Mucosa of descending colon (tissue), 3 donors: Measurements from ENCODE around the gene SLC25A48. TPM values are rescaled to one million over a fixed set of nuclear protein-coding genes. Genes with fewer than 3 reads are reported as not detected.

Experiments
- ATAC-seq: fragments of 200-7000 bp; cut with Tn5 transposase; one replicate; pipeline ENCODE4 v1.9.1; 2020; ENCODE audit warnings: mild to moderate bottlenecking, moderate library complexity
- DNase-seq, 3 donors: peaks; one replicate each; pipeline ENCODE4 v3.0.0-alpha.2; 2020
- H3K36me3 ChIP-seq: fragments of 200-600 bp; one replicate; pipeline ENCODE4 v1.8.0; 2021; ENCODE audit warnings: low read depth, mild to moderate bottlenecking
- H3K4me1 ChIP-seq: fragments of 200-600 bp; one replicate; pipeline ENCODE4 v1.8.0; 2021; ENCODE audit warnings: low read depth, mild to moderate bottlenecking
- H3K4me3 ChIP-seq: fragments of 200-600 bp; one replicate; pipeline ENCODE4 v1.8.0; 2021; ENCODE audit warnings: mild to moderate bottlenecking
- H3K9me3 ChIP-seq: fragments of 200-600 bp; one replicate; pipeline ENCODE4 v1.8.0; 2021; ENCODE audit warnings: mild to moderate bottlenecking
- CTCF ChIP-seq: fragments of 200-600 bp; IDR thresholded peaks from one replicate; pipeline ENCODE4 v1.8.0; 2022; ENCODE audit warnings: antibody characterized with exemption, mild to moderate bottlenecking
- intact Hi-C, 2 donors: fragments of 100-400 bp; cut with DNase I in 1 of 2; cut with micrococcal nuclease in 1 of 2; formaldehyde crosslinking; loops; one replicate each; pipeline versions ENCODE4 v1.11.0 to v1.11.1; 2022; cut with DNase I, micrococcal nuclease
- total RNA-seq, 3 donors: library from RNA; stranded (reverse); fragmentation: NEBNext Ultra II Directional in 2 of 3; extraction: Animal tissue kit (Norgen Biotek cat#: 25700) in 2 of 3; gene quantifications; one replicate each; pipeline versions ENCODE4 v1.2.1 to v1.2.4, GENCODE V29; 2021 to 2023
- donor health status: DM: no; HTN: no; CAD: no; lungs with moderate emphysema.
- donor health status: DM: no; HTN: no; CAD: no.
- donor health status: DM: no; HTN: yes; CAD: no.

SLC25A48 gene
- total RNA-seq, 3 donors from 2014 or later, result 2.2 to 4.5 (median 3.3) TPM

DNA sequence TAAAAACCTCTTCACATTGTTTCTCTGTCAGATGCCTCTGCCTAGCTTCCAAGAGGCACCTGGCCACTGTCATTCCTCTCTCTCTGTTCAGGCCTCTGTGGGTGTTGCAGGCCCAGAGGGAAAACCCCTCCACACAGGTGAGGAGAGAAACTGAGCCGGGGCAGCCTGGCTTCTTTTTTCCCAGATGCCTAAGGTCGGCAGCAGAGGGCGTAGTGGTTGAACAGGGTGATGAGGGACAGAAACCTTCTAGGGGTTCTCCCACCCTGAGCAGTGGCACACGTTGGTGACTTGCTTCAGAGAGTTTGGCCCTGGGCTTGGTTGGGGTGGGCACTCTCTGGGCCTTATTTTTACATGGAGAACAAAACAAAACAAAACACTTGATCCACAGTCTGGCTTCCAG is 49.0 kb downstream of the SLC25A48 start:
- Histone ChIP-seq H3K36me3 (no peaks in the 10 kb centered on the region), H3K9me3 (no peaks in the 10 kb centered on the region), H3K4me1 (no peaks in the 10 kb centered on the region), H3K4me3 (no peak overlapping the region)
- ATAC-seq (no peak), DNase-seq (no peak)
- no peak for TF ChIP-seq CTCF
- intact Hi-C loops, result loop anchor here in 1 of 2 donors (10.0 kb wide), 1 partner anchor 181 kb away; no protein-coding TSS in a partner anchor

- intact Hi-C loops, result loop anchor here (5.0 to 10.0 kb wide), 3 partner anchors 177 to 327 kb away; no protein-coding TSS in a partner anchor
Measured at GRCh38 chr5:135885031-135885430, 50.6 kb downstream of the SLC25A48 start.

GRCh38 chr5:135886136-135886535 is 51.7 kb downstream of the SLC25A48 start:
- no peaks in the 10 kb centered on the region for H3K4me1 ChIP-seq
- H3K4me3 ChIP-seq, result no peak overlapping the region
- ATAC-seq, result no peak
- no peaks in the 10 kb centered on the region for H3K9me3 ChIP-seq
- no peak for TF ChIP-seq CTCF
- no peaks in the 10 kb centered on the region for H3K36me3 ChIP-seq
- no peak for DNase-seq
- intact Hi-C loops, result loop anchor here (5.0 to 10.0 kb wide), 3 partner anchors 176 to 326 kb away; no protein-coding TSS in a partner anchor

More at GRCh38 chr5:135885031-135885430, 50.6 kb downstream of the SLC25A48 start:
- Histone ChIP-seq H3K36me3 (no peaks in the 10 kb centered on the region), H3K4me1 (no peaks in the 10 kb centered on the region), H3K4me3 (no peak overlapping the region), H3K9me3 (no peaks in the 10 kb centered on the region)
- ATAC-seq (no peak), DNase-seq (no peak)
- no peak for TF ChIP-seq CTCF

DNA sequence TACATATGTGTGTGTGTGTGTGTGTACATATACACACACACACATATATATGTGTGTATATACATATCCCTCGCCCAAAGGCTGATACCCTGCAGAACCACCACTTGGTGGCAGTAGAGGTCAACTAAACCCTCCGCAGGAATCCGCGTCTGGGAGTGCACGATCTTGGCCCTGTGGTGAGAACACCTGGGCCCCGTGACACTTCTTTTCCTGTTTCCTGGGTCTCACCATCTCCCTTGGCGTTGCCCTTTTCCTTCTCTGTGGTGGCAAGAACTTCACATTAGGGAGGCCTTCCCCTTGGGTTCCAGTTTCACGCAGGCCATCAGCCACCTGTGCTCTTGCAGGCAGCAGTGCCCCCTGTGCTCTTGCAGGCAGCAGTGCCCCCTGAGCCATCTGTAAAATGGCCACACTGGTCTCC is 53.0 kb downstream of the SLC25A48 start:
- peak; percentile 69 for TF ChIP-seq CTCF
- no peaks in the 10 kb centered on the region for H3K9me3 ChIP-seq
- intact Hi-C loops, result loop anchor here (1.0 to 10.0 kb wide), 4 partner anchors 175 to 325 kb away; no protein-coding TSS in a partner anchor
- ATAC-seq, result peak; percentile 98
- peak in 2 of 3 donors; percentile 67 to 76 for DNase-seq
- no peaks in the 10 kb centered on the region for H3K36me3 ChIP-seq
- H3K4me3 ChIP-seq, result no peak overlapping the region
- H3K4me1 ChIP-seq, result no peaks in the 10 kb centered on the region

DNA sequence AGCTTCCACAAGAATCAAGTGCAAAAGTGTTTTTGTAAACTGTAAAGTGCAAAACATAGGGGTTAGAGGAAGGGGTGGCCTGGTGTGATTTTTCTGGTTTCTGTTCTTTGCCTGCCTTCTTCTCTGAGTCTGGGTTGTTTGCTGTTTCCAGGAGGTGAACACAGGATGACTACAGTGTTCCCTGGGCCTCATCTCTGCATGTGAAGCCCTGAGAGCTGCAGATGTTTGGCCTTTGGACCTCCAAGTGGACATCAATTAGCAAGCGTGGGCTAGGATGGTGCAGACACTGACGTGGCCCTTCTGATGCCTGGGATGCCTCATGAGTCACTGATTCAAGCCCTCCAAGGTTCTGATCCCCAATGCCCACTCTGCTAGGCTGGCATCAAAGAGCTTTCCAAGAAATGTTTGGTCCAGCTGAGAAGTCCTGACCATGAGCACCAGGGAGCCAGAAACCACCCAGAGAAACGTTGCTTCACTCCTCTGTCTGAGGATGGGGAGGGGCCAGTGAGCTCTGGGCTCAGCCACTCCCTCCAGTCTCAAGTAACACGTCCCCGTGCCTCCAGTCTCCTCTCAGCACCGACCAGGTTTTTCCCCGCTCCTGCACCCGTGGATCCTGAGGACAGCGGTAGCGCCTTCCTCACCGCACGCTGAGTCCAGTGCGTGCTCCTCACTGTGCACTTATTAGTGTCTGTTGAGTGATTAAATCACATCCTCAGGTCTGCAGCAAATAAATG is 53.6 kb downstream of the SLC25A48 start:
- intact Hi-C loops, result loop anchor here (1.0 to 10.0 kb wide), 4 partner anchors 174 to 324 kb away; no protein-coding TSS in a partner anchor
- ATAC-seq, result no peak

More for the DNA sequence above, 53.6 kb downstream of the SLC25A48 start:
- no peak for DNase-seq
- TF ChIP-seq CTCF, result no peak
- Histone ChIP-seq H3K36me3 (no peaks in the 10 kb centered on the region), H3K4me1 (no peaks in the 10 kb centered on the region), H3K9me3 (no peaks in the 10 kb centered on the region), H3K4me3 (no peak overlapping the region)
